ENCODE results near the gene NBL1. TPM values are rescaled to one million over a fixed set of nuclear protein-coding genes. Genes with fewer than 3 reads are reported as not detected.

Gene NBL1
- total RNA-seq, 5 donors from 2014 or later (not counting 1 experiment from before 2014, with no cell fraction given) = 11.4 to 38.1 (median 13.7) TPM

DNA sequence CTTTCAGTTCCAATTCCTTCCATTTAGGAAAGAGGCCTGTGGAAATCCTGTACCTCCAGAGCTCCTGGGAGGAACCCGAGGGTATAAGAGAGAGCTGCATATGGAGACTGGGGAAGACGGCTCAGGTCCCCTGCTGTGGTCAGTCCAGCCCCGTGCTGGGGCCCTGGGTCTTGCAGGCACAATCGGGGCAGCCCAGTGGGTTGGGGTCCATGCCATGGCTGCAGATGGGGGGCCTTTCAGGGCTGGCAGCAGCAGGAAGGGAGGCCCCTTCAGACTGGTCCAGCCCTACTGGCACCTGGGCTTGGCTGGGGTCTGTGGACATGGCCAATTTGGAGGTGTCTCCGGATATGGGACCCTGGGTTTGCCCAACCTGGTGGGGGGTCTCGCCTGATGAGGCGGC is 38.8 kb downstream of the NBL1 start:
- over 99% methylated on average over 7 of the region's 7 CpGs for WGBS (ENCODE audit: insufficient coverage)
- Histone ChIP-seq H3K27ac (ENCODE audit: low read length) (no peak overlapping the region), H3K4me1 (ENCODE audit: control insufficient read depth in 1 of 2, extremely low read depth in 1 of 2, insufficient read depth in 2 of 2, low read length in 2 of 2) (peaks cover 7 to 14% of the 10 kb centered on the region in 2 experiments), H3K27me3 (replicated peaks in 1 of 2; ENCODE audit: control insufficient read depth in 2 of 2, extremely low read depth in 1 of 2, insufficient read depth in 2 of 2, low read length in 1 of 2) (no peaks in the 10 kb centered on the region), H3K9me3 (no peaks in the 10 kb centered on the region), H3K36me3 (ENCODE audit: control insufficient read depth in 2 of 2, extremely low read depth in 1 of 2, insufficient read depth in 1 of 2, low read length in 1 of 2) (peaks cover 3 to 7% of the 10 kb centered on the region in 2 donors), H3K4me3 (ENCODE audit: control insufficient read depth in 1 of 2, extremely low read depth in 1 of 2, low read length in 1 of 2) (no peak overlapping the region)
- ATAC-seq (replicated peaks in 1 of 4) (no peak), DNase-seq (no peak)
- H3K27ac Mint-ChIP-seq = no peak overlapping the region
- H3K9me3 Mint-ChIP-seq = no peaks in the 10 kb centered on the region
- ChIA-PET POLR2A (interaction anchor here in 1 of 2 donors (0.6 kb wide), 1 partner anchor 630 kb away, joined by 5 read pairs; no protein-coding TSS in a partner anchor), CTCF (no interaction called here)
- peaks cover 8 to 22% (median 15%) of the 10 kb centered on the region in 3 donors for H3K4me1 Mint-ChIP-seq
- H3K27me3 Mint-ChIP-seq = no peaks in the 10 kb centered on the region
- no peak overlapping the region for H3K4me3 Mint-ChIP-seq
- peaks cover 4% of the 10 kb centered on the region for H3K36me3 Mint-ChIP-seq

DNA sequence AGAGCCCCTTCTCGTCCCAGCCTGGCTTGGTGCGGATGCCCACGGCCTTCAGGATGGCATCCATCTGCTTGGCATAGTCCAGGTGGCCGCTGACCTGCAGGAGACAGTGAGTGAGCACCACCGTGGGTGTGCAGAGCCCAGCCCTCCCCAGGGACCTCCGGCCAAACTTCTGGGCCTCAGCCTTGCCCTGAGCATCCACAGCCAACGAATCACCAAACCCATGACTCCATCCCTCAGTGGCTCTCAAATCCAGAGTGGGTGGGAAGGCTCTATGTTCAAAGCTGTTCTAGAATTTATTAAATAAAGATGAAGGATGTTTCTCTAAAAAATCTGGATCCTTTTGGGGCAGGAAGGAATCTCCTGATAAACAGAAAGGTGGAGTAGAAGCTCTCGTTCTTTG is 39.2 kb downstream of the NBL1 start:
- Mint-ChIP-seq H3K4me3 (no peak overlapping the region), H3K4me1 (peaks cover 13 to 26% (median 20%) of the 10 kb centered on the region in 3 donors), H3K27me3 (no peaks in the 10 kb centered on the region), H3K9me3 (no peaks in the 10 kb centered on the region), H3K36me3 (peaks cover 4% of the 10 kb centered on the region), H3K27ac (no peak overlapping the region)
- Histone ChIP-seq H3K4me3 (ENCODE audit: control insufficient read depth in 1 of 2, extremely low read depth in 1 of 2, low read length in 1 of 2) (no peak overlapping the region), H3K9me3 (no peaks in the 10 kb centered on the region), H3K4me1 (ENCODE audit: control insufficient read depth in 1 of 2, extremely low read depth in 1 of 2, insufficient read depth in 2 of 2, low read length in 2 of 2) (peaks cover 8 to 18% of the 10 kb centered on the region in 2 experiments), H3K36me3 (ENCODE audit: control insufficient read depth in 2 of 2, extremely low read depth in 1 of 2, insufficient read depth in 1 of 2, low read length in 1 of 2) (peaks cover 3 to 7% of the 10 kb centered on the region in 2 donors), H3K27me3 (replicated peaks in 1 of 2; ENCODE audit: control insufficient read depth in 2 of 2, extremely low read depth in 1 of 2, insufficient read depth in 2 of 2, low read length in 1 of 2) (no peaks in the 10 kb centered on the region), H3K27ac (ENCODE audit: low read length) (no peak overlapping the region)
- ChIA-PET CTCF (interaction anchor here in 1 of 2 donors (0.6 kb wide), 1 partner anchor 21 kb away, joined by 3 read pairs; no protein-coding TSS in a partner anchor), POLR2A (interaction anchor here in 1 of 2 donors (0.6 to 0.7 kb wide), 2 partner anchors 11 to 630 kb away, joined by 5 to 12 read pairs; no protein-coding TSS in a partner anchor)
- no peak for ATAC-seq (replicated peaks in 1 of 4)
- DNase-seq = no peak
- WGBS (ENCODE audit: insufficient coverage) = 95% methylated on average over 5 of the region's 8 CpGs

DNA sequence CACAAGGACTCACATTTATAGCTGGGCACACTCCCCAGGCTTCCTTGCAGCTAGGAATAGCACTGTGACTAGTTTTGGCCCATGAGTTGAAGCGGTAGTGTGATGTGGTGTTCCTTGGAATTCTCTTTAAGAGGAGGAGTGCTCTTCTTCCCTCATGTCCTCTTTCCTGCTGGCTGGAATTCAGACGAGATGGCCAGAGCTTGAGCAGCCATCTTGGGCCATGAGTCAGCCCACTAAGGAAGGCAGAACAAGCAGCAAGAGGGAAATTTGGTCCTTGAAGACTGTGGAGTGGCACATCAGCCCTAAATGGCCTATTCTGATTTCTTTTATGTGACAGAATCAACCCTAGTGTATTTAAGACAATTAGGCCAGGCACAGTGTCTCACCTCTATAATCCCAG is 40.6 kb downstream of the NBL1 start:
- ChIA-PET POLR2A (no interaction called here), CTCF (no interaction called here)
- no peak for ATAC-seq (replicated peaks in 1 of 4)
- H3K27ac ChIP-seq (ENCODE audit: low read length) = no peak overlapping the region
- no peak overlapping the region for H3K27ac Mint-ChIP-seq
- H3K36me3 ChIP-seq (ENCODE audit: control insufficient read depth in 2 of 2, extremely low read depth in 1 of 2, insufficient read depth in 1 of 2, low read length in 1 of 2) = peaks cover 3 to 10% of the 10 kb centered on the region in 2 donors
- peaks cover 24 to 40% (median 27%) of the 10 kb centered on the region in 3 donors for H3K4me1 Mint-ChIP-seq
- peaks cover 4% of the 10 kb centered on the region for H3K36me3 Mint-ChIP-seq
- peaks cover 10 to 32% of the 10 kb centered on the region in 2 experiments for H3K4me1 ChIP-seq (ENCODE audit: control insufficient read depth in 1 of 2, extremely low read depth in 1 of 2, insufficient read depth in 2 of 2, low read length in 2 of 2)
- H3K27me3 Mint-ChIP-seq = no peaks in the 10 kb centered on the region
- WGBS (ENCODE audit: insufficient coverage) = 100% methylated on average over 1 of the region's 2 CpGs
- no peak overlapping the region for H3K4me3 ChIP-seq (ENCODE audit: control insufficient read depth in 1 of 2, extremely low read depth in 1 of 2, low read length in 1 of 2)
- no peak overlapping the region for H3K4me3 Mint-ChIP-seq
- no peaks in the 10 kb centered on the region for H3K9me3 ChIP-seq
- DNase-seq = no peak
- H3K9me3 Mint-ChIP-seq = no peaks in the 10 kb centered on the region
- no peaks in the 10 kb centered on the region for H3K27me3 ChIP-seq (replicated peaks in 1 of 2; ENCODE audit: control insufficient read depth in 2 of 2, extremely low read depth in 1 of 2, insufficient read depth in 2 of 2, low read length in 1 of 2)

DNA sequence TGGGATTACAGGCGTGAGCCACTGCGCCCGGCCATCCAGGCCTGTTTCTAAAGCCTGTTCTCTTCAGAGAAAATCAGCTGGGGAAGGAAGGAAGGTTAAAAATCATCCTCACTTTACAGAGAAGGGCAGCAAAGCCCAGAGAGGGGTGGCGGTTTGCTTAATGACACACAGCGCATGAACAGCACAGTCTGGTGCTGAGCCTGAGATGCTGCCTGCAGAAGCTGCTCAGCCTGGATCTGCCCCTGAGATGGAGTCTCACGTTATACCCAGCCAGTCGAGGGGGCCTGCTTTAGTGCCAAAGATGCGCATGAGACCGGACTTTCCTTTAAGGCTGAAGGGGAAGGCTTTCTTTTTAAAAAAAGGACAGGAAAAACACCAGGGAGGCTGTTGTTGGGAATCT is 41.9 kb downstream of the NBL1 start:
- DNase-seq = no peak
- ChIA-PET CTCF (no interaction called here), POLR2A (no interaction called here)
- Mint-ChIP-seq H3K4me3 (no peak overlapping the region), H3K27ac (peak overlapping the region in 1 of 2 donors; percentile 98), H3K9me3 (peaks cover 0 to 6% (median 3%) of the 10 kb centered on the region in 3 donors), H3K27me3 (no peaks in the 10 kb centered on the region), H3K36me3 (peaks cover 13% of the 10 kb centered on the region), H3K4me1 (peaks cover 27 to 51% (median 37%) of the 10 kb centered on the region in 3 donors)
- no peak for ATAC-seq (replicated peaks in 1 of 4)
- H3K4me1 ChIP-seq (ENCODE audit: control insufficient read depth in 1 of 2, extremely low read depth in 1 of 2, insufficient read depth in 2 of 2, low read length in 2 of 2) = peaks cover 10 to 41% of the 10 kb centered on the region in 2 experiments
- H3K9me3 ChIP-seq = no peaks in the 10 kb centered on the region
- H3K27ac ChIP-seq (ENCODE audit: low read length) = peak overlapping the region; percentile 20
- peaks cover 5 to 10% of the 10 kb centered on the region in 2 donors for H3K36me3 ChIP-seq (ENCODE audit: control insufficient read depth in 2 of 2, extremely low read depth in 1 of 2, insufficient read depth in 1 of 2, low read length in 1 of 2)
- H3K27me3 ChIP-seq (replicated peaks in 1 of 2; ENCODE audit: control insufficient read depth in 2 of 2, extremely low read depth in 1 of 2, insufficient read depth in 2 of 2, low read length in 1 of 2) = no peaks in the 10 kb centered on the region
- no peak overlapping the region for H3K4me3 ChIP-seq (ENCODE audit: control insufficient read depth in 1 of 2, extremely low read depth in 1 of 2, low read length in 1 of 2)
- 80% methylated on average over 2 of the region's 9 CpGs for WGBS (ENCODE audit: insufficient coverage)

DNA sequence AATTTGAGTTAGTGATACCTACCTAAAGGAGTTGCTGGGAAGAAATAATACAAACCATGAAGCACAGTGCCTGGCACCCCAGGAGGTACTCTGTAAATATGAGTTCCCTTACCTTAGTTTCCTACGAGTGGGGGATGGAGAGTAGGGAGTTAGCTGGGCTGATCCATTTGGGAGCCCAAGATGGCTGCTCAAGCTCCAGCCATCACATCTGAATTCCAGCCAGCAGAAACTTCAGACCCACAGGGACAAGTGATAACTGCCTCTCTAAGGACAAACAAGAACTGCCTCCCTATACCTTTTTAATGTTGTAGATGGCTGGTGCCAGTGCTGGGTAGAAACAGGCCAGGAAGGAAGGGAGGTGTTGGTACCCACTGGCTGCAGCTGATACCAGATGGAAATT is 43.3 kb downstream of the NBL1 start:
- no peak for ATAC-seq (replicated peaks in 1 of 4)
- Histone ChIP-seq H3K27ac (ENCODE audit: low read length) (peak overlapping the region; percentile 90), H3K36me3 (ENCODE audit: control insufficient read depth in 2 of 2, extremely low read depth in 1 of 2, insufficient read depth in 1 of 2, low read length in 1 of 2) (peaks cover 9 to 10% of the 10 kb centered on the region in 2 donors), H3K4me1 (ENCODE audit: control insufficient read depth in 1 of 2, extremely low read depth in 1 of 2, insufficient read depth in 2 of 2, low read length in 2 of 2) (peaks cover 10 to 46% of the 10 kb centered on the region in 2 experiments), H3K4me3 (ENCODE audit: control insufficient read depth in 1 of 2, extremely low read depth in 1 of 2, low read length in 1 of 2) (no peak overlapping the region), H3K27me3 (replicated peaks in 1 of 2; ENCODE audit: control insufficient read depth in 2 of 2, extremely low read depth in 1 of 2, insufficient read depth in 2 of 2, low read length in 1 of 2) (no peaks in the 10 kb centered on the region), H3K9me3 (no peaks in the 10 kb centered on the region)
- no peak for DNase-seq
- Mint-ChIP-seq H3K27ac (peak overlapping the region; percentile 93 to 98), H3K4me3 (peak overlapping the region in 1 of 3 donors; percentile 44), H3K27me3 (no peaks in the 10 kb centered on the region), H3K36me3 (peaks cover 20% of the 10 kb centered on the region), H3K4me1 (peaks cover 27 to 56% (median 37%) of the 10 kb centered on the region in 3 donors), H3K9me3 (peaks cover 0 to 6% (median 3%) of the 10 kb centered on the region in 3 donors)
- ChIA-PET CTCF (interaction anchor here (0.9 to 1.0 kb wide), 2 partner anchors 17 to 26 kb away, joined by 3 read pairs; no protein-coding TSS in a partner anchor), POLR2A (interaction anchor here in 1 of 2 donors (1.0 kb wide), 1 partner anchor 91 kb away, joined by 3 read pairs; a partner anchor contains a TSS)
- no CpG with 5 or more reads among the region's 1 CpG for WGBS (ENCODE audit: insufficient coverage)

DNA sequence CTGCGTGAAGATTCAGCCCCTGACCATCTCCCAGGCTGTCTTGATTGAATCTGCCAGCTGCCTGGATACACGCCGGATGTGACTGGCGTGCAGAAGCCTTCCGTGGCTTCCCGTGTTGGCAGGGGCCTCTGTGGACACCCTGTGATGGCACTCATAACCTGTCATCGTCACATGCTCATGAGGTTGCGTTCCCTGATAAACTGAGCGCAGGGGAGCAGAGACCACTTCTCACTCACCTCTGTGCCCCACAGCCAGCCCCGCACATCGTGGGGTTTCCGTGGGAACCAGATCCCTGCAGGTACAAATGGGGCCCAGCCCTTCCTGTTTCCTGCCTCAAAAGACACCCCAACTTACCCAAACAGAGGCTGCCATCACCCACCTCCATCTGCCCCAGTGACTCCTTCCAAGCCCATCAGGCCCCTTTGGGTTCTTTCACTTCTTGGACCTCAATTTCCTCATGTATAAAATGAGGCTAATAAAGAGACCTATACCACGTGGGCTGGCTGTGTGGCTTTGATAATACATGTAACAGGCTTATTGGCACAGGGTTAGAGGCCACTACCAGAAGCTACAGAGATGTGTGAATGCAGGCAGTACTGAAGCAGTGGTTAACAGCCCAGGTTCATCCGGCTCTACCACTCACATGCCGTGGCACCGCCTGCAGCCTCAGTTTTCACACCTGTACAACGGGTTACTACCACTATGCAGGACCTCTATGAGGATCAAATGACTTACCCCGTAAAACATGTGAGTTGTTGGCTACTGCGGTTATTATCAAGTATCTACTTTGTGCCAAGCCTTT is 44.1 kb downstream of the NBL1 start:
- peaks cover 0 to 6% (median 3%) of the 10 kb centered on the region in 3 donors for H3K9me3 Mint-ChIP-seq
- WGBS (ENCODE audit: insufficient coverage) = 30% methylated on average over 19 of the region's 19 CpGs
- ChIA-PET POLR2A (interaction anchor here in 1 of 2 donors (1.0 kb wide), 1 partner anchor 91 kb away, joined by 3 read pairs; a partner anchor contains a TSS), CTCF (interaction anchor here (0.9 to 1.0 kb wide), 2 partner anchors 17 to 26 kb away, joined by 3 read pairs; no protein-coding TSS in a partner anchor)
- peak overlapping the region; percentile 93 to 98 for H3K27ac Mint-ChIP-seq
- Histone ChIP-seq H3K36me3 (ENCODE audit: control insufficient read depth in 2 of 2, extremely low read depth in 1 of 2, insufficient read depth in 1 of 2, low read length in 1 of 2) (peaks cover 9 to 10% of the 10 kb centered on the region in 2 donors), H3K4me3 (ENCODE audit: control insufficient read depth in 1 of 2, extremely low read depth in 1 of 2, low read length in 1 of 2) (no peak overlapping the region), H3K27ac (ENCODE audit: low read length) (peak overlapping the region; percentile 90), H3K27me3 (replicated peaks in 1 of 2; ENCODE audit: control insufficient read depth in 2 of 2, extremely low read depth in 1 of 2, insufficient read depth in 2 of 2, low read length in 1 of 2) (no peaks in the 10 kb centered on the region), H3K4me1 (ENCODE audit: control insufficient read depth in 1 of 2, extremely low read depth in 1 of 2, insufficient read depth in 2 of 2, low read length in 2 of 2) (peaks cover 10 to 46% of the 10 kb centered on the region in 2 experiments), H3K9me3 (no peaks in the 10 kb centered on the region)
- DNase-seq = peak in 30 of 35 experiments; percentile 18 to 72 (median 46)
- peaks cover 27 to 56% (median 37%) of the 10 kb centered on the region in 3 donors for H3K4me1 Mint-ChIP-seq
- peak overlapping the region; percentile 28 to 44 (median 29) for H3K4me3 Mint-ChIP-seq
- H3K27me3 Mint-ChIP-seq = no peaks in the 10 kb centered on the region
- ATAC-seq (replicated peaks in 1 of 4) = peak; percentile 76 to 88 (median 81)
- H3K36me3 Mint-ChIP-seq = peaks cover 20% of the 10 kb centered on the region

Data from T-cell (primary cell).